A673 (cell line): Measurements from ENCODE around the gene HRH3.

Experiments
- EZH2 ChIP-seq: fragments of 200-600 bp; sonication (generic); IDR thresholded peaks from 2 replicates; pipeline ENCODE4 v1.6.1; 2017; ENCODE audit warnings: borderline replicate concordance, low read depth, mild to moderate bottlenecking, mixed read lengths, antibody characterized with exemption, low read length; ENCODE audit not compliant: poor library complexity, severe bottlenecking
- TF ChIP-seq, protein P1 (sequence below): fragments of 300-800, 200-600 bp; sonication (generic); conservative IDR thresholded peaks from 2 replicates; pipeline ENCODE4 v1.5.1; 2017; ENCODE audit warnings: low read depth, mild to moderate bottlenecking, antibody characterized with exemption, low read length, moderate library complexity, mixed read lengths

DNA sequence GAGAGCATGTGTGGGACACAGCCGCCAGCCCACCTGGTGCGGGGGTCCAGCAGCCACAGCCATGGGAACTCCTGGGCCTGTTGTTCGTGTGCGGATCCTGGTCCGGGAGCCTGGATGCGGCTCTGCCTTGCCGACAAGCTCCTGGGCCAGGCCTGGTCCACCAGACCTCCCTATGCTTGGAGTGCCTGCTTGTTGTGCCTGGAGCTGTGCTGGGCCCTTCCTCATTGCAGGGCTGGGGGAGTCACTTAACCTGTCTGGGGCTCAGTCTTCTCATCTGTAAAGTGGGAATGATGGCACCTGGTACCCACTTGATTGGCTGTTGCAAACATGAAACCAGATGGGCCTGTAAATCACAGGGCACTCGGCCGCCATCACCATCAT is 15.7 kb upstream of the HRH3 start:
- TF ChIP-seq, protein P1, sequence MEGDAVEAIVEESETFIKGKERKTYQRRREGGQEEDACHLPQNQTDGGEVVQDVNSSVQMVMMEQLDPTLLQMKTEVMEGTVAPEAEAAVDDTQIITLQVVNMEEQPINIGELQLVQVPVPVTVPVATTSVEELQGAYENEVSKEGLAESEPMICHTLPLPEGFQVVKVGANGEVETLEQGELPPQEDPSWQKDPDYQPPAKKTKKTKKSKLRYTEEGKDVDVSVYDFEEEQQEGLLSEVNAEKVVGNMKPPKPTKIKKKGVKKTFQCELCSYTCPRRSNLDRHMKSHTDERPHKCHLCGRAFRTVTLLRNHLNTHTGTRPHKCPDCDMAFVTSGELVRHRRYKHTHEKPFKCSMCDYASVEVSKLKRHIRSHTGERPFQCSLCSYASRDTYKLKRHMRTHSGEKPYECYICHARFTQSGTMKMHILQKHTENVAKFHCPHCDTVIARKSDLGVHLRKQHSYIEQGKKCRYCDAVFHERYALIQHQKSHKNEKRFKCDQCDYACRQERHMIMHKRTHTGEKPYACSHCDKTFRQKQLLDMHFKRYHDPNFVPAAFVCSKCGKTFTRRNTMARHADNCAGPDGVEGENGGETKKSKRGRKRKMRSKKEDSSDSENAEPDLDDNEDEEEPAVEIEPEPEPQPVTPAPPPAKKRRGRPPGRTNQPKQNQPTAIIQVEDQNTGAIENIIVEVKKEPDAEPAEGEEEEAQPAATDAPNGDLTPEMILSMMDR, result no peak
- TF ChIP-seq EZH2, result no peak
